HG03045 (cell line): Measurements from ENCODE around the gene KCNQ1OT1.

ENCODE experiments used
- ATAC-seq: cut with Tn5 transposase; IDR thresholded peaks from one replicate; pipeline ENCODE4 v1.9.1; 2021; ENCODE audit warnings: mild to moderate bottlenecking, moderate library complexity; ENCODE audit not compliant: unreplicated experiment

KCNQ1OT1 gene

DNA sequence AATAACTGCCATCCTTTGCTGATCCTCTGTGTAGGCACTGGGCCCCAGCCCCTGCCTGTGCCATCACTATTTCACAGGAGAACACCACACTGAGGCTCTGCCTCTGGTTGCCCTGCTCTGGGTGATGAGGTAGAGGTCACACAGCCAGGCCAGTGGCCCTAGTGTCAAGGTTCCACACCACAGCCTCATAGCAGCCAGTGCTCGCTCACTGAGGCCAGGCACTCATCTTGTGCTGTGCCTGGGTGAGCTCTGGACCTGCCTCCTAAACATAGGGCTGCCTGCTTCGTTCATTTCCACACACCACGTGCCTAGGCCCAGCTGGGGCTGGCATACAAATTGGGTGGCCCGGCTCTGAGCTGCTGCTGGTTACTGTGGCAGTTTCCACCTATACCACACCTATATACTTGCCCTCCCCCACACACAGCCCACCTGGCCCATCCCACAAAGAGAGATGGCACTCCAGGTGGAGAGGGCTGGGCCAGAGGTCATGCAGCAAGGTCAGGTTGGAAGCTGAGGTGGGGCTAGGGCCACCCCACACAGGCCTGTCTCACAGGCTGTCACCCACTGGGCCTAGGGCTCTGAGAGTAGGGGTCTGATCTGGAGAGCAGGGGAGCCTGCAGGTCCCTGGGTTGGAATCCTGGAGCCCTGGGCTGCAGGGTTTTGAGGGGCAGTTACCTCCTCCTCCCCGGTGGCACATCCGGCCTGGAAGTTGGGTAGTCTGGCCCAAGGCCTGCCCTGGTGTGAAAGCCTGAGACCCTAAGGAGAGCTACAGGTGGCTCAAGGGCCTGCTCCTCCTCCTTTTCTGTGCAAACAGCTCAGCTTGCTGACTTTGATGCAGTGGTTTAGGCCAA lies 11.2 kb downstream of the KCNQ1OT1 start:
- ATAC-seq = no peak

DNA sequence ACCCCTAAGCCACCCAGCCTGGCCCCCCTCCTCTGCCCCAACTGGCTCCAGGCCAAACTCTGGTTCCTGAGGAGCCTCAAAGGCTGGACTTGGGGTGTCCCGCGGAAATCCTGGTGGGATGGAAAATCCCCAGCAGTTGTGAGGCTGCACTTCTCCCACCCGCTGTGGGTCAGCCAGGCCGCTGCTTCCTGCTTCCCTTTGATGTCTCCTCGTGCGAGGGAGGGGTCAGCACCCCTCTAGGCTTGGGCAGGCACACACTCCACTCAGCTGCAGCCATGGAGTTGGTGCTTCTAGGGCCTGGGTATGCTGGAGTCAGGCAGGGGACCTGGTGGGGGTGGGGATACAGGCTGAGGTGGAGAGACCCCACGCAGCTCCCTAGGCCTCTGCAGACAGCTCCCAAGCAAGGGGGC lies 12.0 kb downstream of the KCNQ1OT1 start:
- ATAC-seq = no peak

DNA sequence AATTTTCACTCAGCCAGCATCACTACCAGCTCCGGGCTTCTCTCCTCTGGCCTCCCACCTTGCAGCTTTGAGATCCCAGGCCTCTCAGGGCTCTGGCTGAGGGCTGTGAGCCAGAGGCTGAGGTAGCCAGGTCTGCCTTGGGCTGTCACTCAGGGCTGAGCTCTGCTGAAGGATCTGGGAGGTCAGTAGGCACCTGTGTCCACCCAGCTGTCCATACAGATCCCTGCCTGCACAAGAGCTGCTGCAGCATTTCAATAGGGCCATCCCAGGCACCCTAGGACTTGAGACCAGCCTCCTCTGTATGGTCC lies 12.6 kb downstream of the KCNQ1OT1 start:
- no peak for ATAC-seq

DNA sequence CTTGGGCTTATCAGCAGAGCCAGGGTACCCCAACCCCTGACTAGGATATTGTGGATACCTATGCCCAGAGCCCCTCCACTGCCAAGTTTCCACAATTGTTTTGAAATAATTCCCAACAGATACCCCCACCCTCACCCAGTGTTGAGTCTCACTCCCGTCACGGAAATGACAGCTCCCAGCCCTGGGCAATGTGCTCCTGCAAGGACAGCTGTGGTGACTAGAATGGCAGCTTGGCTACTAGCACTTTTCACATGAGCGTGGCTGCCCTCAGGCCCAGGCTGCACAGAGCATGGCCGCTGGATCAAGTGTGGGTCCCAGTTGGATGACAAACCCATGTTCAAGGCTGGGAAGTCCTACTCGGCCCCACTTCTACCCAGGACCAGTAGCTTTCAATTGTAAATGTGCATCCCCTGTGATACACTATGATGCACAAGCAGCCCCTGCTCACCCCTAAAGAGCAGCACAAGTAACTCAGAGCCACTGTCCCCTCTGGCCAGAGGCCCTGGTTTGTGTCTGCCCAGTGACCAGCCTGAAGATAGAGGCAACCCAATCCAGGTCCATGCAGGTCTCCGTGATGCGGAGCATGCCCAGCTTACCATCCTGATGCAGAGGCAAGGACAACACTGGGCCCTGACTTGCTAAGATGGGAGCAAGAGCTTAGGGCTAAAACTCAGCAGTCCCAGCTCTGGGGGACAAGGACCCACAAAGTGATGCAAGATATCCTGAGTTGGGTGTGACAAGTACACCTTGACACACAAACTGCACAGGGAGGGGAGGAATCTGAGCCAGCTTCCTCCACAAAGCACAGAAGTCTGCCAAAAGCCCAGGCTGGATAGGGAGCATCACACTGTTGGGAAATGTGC lies 13.2 kb downstream of the KCNQ1OT1 start:
- no peak for ATAC-seq

DNA sequence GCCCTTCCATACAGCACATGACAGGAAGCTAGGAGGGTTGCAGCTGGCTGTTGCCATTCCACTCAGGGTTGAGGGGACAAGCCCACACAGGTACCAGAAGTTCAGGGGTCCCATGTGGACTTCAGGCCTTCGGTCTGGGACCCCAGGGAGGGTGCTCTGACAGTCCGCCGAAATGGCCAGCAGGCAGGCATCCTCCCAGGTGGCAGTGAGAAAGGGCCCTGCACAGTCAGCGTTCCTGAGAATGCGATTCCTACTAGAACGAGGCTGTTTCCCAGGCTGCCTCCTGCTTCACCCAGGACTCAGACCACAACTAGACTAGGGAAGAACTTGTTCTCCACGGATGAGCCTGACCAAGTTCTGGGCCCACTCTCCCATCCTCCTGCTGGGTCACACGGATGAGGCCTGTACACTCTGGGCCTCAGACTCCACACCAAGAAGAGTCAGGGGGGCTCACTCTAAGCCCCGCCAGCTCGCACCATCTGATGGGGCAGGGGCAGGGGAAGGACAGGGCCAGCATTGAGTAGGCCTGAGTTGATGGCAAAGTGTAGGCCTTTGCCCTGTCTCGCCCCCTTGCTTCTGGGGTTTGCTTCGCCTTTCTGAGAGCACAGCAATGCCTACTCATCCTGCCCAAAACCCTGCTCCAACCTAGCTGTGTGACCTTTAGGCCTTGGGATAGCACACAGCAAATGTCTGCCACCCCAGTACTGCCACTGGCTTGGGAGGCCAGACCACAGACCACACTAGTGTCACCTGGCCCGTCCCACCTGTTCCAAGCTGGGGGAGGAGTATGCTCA lies 14.0 kb downstream of the KCNQ1OT1 start:
- no peak for ATAC-seq

DNA sequence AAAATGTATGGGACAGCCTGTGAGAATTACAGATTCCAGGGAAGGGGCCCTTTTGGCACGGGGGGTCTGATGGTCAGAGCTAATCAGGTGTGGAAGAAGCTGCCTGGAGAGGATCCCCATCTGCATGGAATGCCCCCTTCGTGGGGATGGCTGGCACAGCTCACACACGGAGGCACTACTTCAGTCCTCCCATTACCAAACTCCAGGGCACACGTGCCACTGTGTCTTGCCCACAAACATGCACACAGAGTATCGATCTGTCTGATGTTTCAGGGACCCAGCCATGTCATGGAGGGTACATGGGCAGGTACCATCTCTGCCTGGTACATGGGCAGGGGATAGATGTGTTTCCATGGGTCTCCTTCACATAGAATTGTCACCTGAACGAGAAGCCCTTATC lies 14.7 kb downstream of the KCNQ1OT1 start:
- ATAC-seq = no peak

DNA sequence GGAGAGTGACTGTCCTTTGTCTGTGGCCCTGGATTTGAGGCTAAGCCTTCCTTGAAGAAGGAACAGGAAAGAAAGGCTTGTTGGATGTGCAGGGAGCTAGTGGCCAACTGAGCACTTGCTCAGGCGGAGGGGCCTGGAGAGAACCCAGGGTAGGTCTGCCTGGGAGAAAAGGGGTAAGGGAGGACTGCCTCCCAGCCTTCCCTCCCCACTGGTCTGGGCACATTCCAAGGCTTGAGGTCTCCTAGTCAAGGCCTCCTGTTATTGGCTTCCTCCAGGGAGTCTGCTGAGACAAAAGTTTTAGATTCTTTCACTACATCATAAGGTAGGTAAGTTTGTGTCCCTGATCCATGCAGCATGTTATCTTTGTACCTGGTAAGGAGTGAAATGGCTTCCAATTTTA lies 15.2 kb downstream of the KCNQ1OT1 start:
- no peak for ATAC-seq

DNA sequence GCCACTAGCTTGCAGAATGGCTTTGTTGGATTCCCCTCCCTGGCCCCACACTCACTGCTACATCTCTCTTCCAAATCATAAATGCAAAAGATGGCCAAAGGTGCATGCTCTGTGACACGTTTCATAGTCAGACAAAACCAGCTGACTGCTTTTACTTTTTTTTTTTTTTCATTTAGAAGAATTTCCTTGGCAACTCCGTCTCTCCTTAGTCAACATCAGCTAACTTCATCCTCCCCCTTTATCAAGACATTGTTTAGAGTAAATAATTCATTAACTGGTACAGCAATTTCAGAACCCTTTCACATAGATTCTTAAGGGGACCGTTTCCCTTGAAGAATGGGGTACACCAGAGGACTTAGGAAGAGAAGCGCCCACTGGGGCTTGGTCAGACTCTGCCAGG lies 16.0 kb downstream of the KCNQ1OT1 start:
- no peak for ATAC-seq

DNA sequence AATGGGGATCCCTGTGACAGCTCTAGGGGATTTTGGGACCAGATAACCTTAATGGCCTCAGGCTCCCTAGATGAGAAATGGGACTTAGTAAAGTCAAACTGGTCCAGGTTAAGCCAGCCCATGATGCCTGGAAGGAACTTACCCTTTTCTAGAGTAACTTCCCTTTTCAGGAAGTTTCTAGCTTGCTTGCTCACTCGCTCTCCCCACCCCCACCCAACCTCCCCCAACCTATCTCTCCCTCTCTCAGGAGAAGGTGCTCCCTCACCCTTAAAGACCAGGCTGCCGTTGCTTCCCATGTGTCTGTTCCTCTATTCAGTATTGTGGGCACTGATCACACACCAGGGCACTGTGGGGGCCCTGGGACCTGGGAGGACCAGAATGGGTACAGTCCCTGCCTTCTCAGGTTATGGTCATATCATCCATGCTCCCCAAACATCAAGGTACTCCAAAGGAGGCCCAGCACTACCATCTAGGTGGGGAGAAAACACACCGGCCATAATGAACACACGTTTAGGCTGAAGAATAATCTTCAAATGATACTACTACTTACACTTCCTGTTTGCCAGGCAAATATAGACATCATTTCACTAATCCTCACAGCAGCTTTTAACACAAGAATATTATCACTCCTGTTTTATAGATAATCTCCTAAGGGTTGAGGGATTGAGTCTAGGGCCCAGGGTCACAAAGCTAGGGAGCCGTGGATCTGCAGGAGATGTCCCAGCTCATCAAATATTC lies 18.2 kb downstream of the KCNQ1OT1 start:
- ATAC-seq = no peak

DNA sequence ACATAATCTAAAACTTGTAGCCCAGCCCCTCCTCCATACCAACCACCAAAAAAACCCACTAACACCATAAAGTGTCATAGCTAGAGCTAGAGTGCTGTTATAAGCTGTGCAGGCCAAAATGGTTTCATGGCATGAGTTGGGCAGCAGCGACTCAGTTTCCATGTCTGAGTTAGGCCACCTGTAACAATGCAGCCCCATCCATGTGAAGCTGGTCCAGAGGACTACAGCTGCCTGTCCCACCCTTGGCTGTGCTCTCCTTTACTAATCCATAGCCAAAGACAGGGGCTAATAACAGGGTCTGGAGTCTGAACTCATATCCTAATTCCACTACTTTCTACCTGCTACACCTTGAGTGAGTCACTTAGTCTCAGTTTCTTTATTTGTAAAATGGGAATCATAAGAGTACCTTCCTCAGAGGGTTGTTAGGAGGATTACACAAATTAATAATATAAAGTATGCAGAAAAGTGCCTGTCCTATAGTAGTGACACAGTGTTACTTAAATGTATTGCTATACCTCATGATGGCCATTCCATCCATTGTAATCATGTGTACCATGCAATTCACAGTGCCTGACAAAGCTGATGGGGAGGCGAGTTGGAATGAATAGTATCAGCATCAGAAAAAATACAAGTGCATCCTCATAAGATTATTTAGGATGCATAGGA lies 20.6 kb downstream of the KCNQ1OT1 start:
- no peak for ATAC-seq

DNA sequence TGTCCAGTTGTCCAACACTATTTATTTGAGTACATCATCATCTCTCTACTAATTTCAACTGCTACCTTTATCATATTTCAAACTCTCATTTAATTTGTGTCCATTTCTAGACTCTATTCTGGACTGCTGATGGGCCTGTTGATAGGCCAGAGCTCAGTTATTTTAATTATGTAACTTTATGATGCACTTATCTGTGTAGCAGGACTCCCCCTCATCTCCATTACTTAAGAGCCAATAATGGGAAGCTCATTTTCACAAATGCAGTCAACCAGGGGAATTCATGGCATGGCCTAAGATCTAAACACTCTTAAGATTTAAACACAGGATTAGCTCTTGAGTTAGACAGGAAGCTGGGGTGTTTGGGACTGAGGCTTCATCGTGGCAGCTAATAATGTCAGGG lies 21.4 kb downstream of the KCNQ1OT1 start:
- ATAC-seq = no peak

DNA sequence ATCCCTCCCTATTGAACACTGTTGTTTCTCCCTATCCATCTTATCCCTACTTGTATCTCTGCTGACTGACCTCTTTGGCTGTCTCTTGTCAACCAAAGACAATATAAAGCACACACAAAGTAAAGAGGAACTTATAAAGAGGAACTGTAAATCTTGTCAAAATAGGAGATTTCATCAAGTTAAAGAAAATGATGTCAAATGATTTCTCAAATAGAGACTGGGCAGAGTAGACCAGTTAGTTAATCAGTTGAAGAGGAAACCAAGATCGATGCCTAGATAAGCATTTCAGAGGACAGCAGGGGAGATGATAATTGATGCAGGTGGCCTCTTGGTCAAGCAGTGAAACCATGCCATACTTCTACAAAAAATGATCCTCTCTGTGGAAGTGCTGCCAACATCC lies 22.7 kb downstream of the KCNQ1OT1 start:
- no peak for ATAC-seq

DNA sequence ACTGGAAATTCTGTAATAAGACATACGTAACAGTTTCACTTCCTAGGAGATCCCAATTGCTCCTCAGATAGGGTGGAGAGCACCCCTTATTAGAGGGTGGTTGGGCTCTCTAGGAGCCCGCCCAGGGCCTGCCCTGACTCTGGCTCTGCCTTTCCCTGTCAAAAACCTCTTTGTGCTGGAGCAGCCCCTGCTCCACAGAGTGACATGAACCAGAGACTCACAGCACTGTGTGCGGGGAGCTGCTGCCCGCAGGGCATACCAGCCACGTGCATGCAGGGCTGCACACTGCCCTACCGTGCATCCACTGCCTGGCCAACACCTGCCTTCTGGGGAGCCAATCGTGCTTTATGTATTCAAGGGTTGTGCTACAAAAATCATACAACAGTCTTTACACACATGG lies 24.3 kb downstream of the KCNQ1OT1 start:
- ATAC-seq = no peak

DNA sequence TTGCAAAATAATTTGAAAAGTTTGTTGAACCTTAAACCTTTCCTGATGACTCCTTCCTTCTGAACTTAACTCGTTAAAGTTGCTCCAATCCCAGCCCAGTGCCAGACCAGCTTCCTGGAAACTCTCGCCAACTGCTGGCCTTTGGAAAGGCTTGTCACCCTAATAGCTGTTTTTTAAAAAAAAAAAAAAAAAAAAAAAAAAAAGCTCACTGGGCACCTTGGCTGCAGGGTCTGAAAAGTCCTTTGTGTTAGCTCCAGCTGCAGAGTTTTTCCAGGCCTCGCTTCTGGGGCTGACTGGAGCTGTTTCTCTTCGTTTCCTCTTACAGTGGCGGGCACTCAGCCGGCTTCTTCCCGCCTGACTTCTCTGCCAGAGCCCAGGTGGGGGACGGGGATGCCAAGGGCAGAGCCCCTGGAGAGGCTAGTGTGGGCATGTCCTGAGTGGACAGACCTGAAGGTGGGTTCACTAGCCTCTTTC lies 25.1 kb downstream of the KCNQ1OT1 start:
- no peak for ATAC-seq

DNA sequence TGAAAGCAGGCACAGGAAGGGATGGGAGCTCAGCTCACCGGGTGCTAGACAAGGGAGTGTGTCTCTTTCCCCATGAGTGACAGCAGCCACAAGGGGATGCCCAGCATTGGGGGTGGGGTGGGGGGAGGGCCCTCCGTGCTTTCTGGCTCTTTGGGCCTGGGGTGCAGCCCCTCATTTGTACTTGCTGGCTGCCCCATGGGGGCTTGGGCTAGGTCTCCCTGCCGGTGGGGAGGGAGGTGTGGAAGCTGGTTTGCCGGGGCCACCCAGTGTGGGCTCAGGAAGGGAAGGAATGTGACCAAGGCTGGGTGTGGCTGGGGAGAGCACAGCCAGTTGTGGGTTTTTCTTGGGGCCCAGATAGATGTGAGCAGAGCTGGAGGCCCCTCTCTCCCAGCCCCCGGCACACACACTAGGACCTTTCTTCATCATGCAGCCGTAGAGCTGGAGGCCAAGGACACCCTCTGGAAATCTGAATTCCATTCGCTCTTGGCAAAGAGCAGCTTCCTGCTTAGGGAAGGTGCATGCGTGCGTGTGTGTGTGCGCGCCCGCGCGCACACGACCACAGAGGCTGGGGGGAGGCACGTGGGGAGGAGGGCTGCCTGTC lies 25.8 kb downstream of the KCNQ1OT1 start:
- ATAC-seq = no peak

DNA sequence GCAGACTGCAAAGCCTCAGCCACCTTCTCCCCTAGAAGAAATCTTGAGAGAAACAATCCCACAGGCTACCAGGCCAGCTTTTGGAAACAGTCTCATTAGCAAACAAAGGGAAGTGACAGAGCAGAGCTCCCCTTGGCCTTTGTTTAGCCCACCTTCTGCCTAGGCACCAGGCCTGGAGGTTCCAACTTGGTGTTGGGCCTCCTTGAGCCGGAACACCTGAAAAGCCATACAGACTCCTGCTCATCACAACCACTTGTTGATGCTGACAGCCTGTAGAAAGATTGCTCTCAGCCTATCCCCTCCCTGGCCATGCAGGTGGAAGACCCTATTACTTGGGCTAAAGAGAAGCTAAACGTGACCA lies 26.6 kb downstream of the KCNQ1OT1 start:
- ATAC-seq = no peak

DNA sequence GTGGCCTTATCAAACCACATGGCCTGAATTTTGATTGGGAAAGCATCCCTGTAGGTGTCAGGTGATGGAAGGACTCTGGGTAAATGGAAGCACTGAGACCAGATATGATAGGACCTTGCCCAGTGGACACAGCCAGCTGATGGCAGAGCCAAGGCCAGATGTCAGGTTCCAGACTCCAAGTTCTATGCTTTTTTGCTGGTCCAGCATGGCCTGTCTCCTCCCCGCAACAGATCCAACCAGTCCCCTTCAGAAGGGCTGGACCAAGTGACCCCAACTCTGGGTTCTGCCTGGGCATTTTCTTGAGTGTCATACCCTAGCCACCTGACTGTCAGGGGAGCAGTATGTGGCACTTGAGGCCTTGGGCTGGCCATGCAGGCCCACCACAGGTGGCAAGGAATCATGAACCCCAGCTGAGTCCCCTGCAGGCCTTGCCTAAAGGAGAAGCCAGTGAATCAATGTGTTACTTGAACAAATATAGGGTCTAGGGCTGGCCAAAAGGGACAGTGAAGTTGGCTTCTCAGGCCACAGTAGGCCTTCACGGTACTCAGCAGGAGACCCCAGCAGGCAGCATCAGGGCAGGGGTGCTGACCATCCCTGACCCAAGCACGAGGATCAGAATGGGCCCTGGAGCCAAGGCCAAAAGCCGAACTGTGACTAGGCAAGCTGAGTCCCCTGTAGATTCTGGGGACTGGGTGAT lies 27.1 kb downstream of the KCNQ1OT1 start:
- ATAC-seq = no peak

DNA sequence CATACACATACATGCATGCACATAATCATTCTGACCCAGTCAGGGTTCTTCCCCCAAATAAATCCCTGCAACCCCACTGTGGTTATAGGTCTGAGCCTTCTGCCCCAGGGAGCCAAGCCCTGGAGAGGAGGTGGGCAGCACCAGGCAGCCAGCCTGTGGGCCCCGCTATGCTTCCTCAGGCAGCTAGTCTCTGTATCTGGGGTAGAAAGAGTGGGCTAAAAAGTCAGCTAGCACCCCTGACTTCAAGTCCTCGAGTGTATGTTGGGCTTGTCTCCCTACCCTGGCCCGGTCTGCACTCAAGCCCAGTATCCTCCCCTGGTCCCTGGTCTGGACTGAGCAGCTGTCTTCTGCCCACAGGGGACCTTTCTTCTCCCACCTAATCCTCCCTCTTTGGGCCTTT lies 28.0 kb downstream of the KCNQ1OT1 start:
- no peak for ATAC-seq

DNA sequence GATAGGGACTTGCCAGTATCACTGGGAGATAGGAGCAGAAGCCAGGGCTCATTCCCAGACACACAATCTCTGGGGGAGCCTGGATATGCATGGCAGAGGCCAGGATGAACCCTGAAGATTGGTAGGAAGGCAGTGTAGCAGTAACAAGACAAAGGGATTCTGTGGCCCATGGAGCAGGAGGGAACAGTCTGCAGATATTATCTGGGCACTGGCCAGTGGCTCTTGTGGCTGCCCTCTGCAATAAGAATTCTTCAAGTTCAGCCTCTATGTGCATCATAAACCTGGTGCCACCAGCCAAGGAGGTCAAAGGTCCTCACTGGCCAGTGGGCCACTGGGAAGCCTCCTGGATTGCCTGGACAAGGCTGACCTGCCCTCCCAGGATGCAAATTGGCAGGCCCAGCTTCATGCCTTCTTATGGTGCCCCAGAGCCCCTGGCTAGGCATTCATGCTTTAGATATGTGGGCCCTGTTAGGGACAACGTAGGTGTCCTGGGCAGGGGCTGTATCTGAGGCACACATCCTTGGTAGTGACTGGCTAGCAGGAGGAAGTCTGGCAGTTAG lies 29.2 kb downstream of the KCNQ1OT1 start:
- ATAC-seq = no peak
